ENCODE measurements around the gene CEP85. TPM values are rescaled to one million over a fixed set of nuclear protein-coding genes. Genes with fewer than 3 reads are reported as not detected.
"Not testable (repeated sequence)": the region's sequence is repeated elsewhere in the genome, so short reads cannot be mapped to it uniquely, and the experiment has no call there.

The CEP85 gene
- total RNA-seq, 2 experiments from 2014 or later, result 30.3 to 32.6 TPM

GRCh38 chr1:26291939-26292338 lies 57.9 kb downstream of the CEP85 start:
- Mint-ChIP-seq H3K27me3 (no peaks in the 10 kb centered on the region), H3K4me1 (ENCODE audit: low read depth) (peaks cover 51% of the 10 kb centered on the region), H3K36me3 (peaks cover 2% of the 10 kb centered on the region), H3K9me3 (no peaks in the 10 kb centered on the region), H3K27ac (peak overlapping the region; percentile 54), H3K4me3 (no peak overlapping the region)
- intact Hi-C loops (cut with micrococcal nuclease), result no loop called here
- POLR2A ChIA-PET, result no interaction called here
- DNase-seq, result no peak
- CTCF ChIA-PET, result interaction anchor here (0.7 kb wide), 1 partner anchor 30 kb away, joined by 3 read pairs; no protein-coding TSS in a partner anchor

GRCh38 chr1:26292735-26293134 lies 58.7 kb downstream of the CEP85 start:
- DNase-seq; POLR2A ChIA-PET; H3K9me3 Mint-ChIP-seq; H3K4me3 Mint-ChIP-seq; H3K27me3 Mint-ChIP-seq; intact Hi-C loops (cut with micrococcal nuclease); H3K36me3 Mint-ChIP-seq: not testable (repeated sequence)
- CTCF ChIA-PET, result interaction anchor here (0.7 kb wide), 1 partner anchor 58 kb away, joined by 3 read pairs; no protein-coding TSS in a partner anchor
- Mint-ChIP-seq H3K4me1 (ENCODE audit: low read depth) (peaks cover 44% of the 10 kb centered on the region), H3K27ac (peak overlapping the region; percentile 3)

GRCh38 chr1:26293911-26294463 lies 60.0 kb downstream of the CEP85 start:
- intact Hi-C loops (cut with micrococcal nuclease), result no loop called here
- POLR2A ChIA-PET, result no interaction called here
- Mint-ChIP-seq H3K9me3 (no peaks in the 10 kb centered on the region), H3K4me3 (no peak overlapping the region), H3K4me1 (ENCODE audit: low read depth) (peaks cover 31% of the 10 kb centered on the region), H3K27me3 (no peaks in the 10 kb centered on the region), H3K36me3 (peaks cover 2% of the 10 kb centered on the region), H3K27ac (no peak overlapping the region)
- CTCF ChIA-PET, result interaction anchor here (0.7 kb wide), 1 partner anchor 28 kb away, joined by 3 read pairs; no protein-coding TSS in a partner anchor
- DNase-seq, result no peak

GRCh38 chr1:26295194-26296138 lies 61.5 kb downstream of the CEP85 start:
- Mint-ChIP-seq H3K4me3 (no peak overlapping the region), H3K36me3 (peaks cover 2% of the 10 kb centered on the region), H3K27ac (no peak overlapping the region), H3K4me1 (ENCODE audit: low read depth) (peaks cover 21% of the 10 kb centered on the region), H3K9me3 (no peaks in the 10 kb centered on the region), H3K27me3 (no peaks in the 10 kb centered on the region)
- intact Hi-C loops (cut with micrococcal nuclease), result no loop called here
- ChIA-PET POLR2A (no interaction called here), CTCF (interaction anchor here (1.5 kb wide), 1 partner anchor 68 kb away, joined by 3 read pairs; no protein-coding TSS in a partner anchor)
- no peak for DNase-seq

GRCh38 chr1:26296340-26297056 lies 62.5 kb downstream of the CEP85 start:
- ChIA-PET CTCF (interaction anchor here (0.6 to 1.5 kb wide), 2 partner anchors 21 to 67 kb away, joined by 3 read pairs; no protein-coding TSS in a partner anchor), POLR2A (interaction anchor here (1.1 kb wide), 1 partner anchor 10 kb away, joined by 4 read pairs; the partner anchor contains the start of gene UBXN11)
- Mint-ChIP-seq H3K27me3 (no peaks in the 10 kb centered on the region), H3K27ac (no peak overlapping the region), H3K4me3 (no peak overlapping the region), H3K4me1 (ENCODE audit: low read depth) (peaks cover 13% of the 10 kb centered on the region), H3K9me3 (no peaks in the 10 kb centered on the region), H3K36me3 (peaks cover 2% of the 10 kb centered on the region)
- intact Hi-C loops (cut with micrococcal nuclease), result no loop called here
- DNase-seq, result no peak

GRCh38 chr1:26297057-26297790 lies 63.2 kb downstream of the CEP85 start:
- H3K27me3 Mint-ChIP-seq, result no peaks in the 10 kb centered on the region
- H3K4me3 Mint-ChIP-seq, result no peak overlapping the region
- intact Hi-C loops (cut with micrococcal nuclease), result no loop called here
- no peak for DNase-seq
- H3K36me3 Mint-ChIP-seq, result peaks cover 2% of the 10 kb centered on the region
- H3K27ac Mint-ChIP-seq, result no peak overlapping the region
- no peaks in the 10 kb centered on the region for H3K9me3 Mint-ChIP-seq
- ChIA-PET POLR2A (interaction anchor here (1.1 kb wide), 1 partner anchor 10 kb away, joined by 4 read pairs; the partner anchor contains the start of gene UBXN11), CTCF (interaction anchor here (1.5 kb wide), 1 partner anchor 66 kb away, joined by 3 read pairs; no protein-coding TSS in a partner anchor)
- H3K4me1 Mint-ChIP-seq (ENCODE audit: low read depth), result peaks cover 7% of the 10 kb centered on the region

- H3K36me3 Mint-ChIP-seq, result peaks cover 2% of the 10 kb centered on the region
- ChIA-PET POLR2A (no interaction called here), CTCF (no interaction called here)
- no peak for DNase-seq
- no peak overlapping the region for H3K4me3 Mint-ChIP-seq
- no peak overlapping the region for H3K27ac Mint-ChIP-seq
- peaks cover 7% of the 10 kb centered on the region for H3K4me1 Mint-ChIP-seq (ENCODE audit: low read depth)
- no peaks in the 10 kb centered on the region for H3K27me3 Mint-ChIP-seq
- intact Hi-C loops (cut with micrococcal nuclease), result no loop called here
- no peaks in the 10 kb centered on the region for H3K9me3 Mint-ChIP-seq
These were observed 63.8 kb downstream of the CEP85 start for GRCh38 chr1:26297791-26298124.

GRCh38 chr1:26300578-26301275 lies 66.7 kb downstream of the CEP85 start:
- intact Hi-C loops (cut with micrococcal nuclease), result no loop called here
- ChIA-PET POLR2A (interaction anchor here (1.2 kb wide), 1 partner anchor 21 kb away, joined by 3 read pairs; no protein-coding TSS in a partner anchor), CTCF (interaction anchor here (0.6 to 1.9 kb wide), 3 partner anchors 12 to 298 kb away, joined by 3 to 5 read pairs (median 3); no protein-coding TSS in a partner anchor)
- no peaks in the 10 kb centered on the region for H3K27me3 Mint-ChIP-seq
- H3K4me3 Mint-ChIP-seq, result no peak overlapping the region
- peaks cover 13% of the 10 kb centered on the region for H3K4me1 Mint-ChIP-seq (ENCODE audit: low read depth)
- no peaks in the 10 kb centered on the region for H3K36me3 Mint-ChIP-seq
- H3K27ac Mint-ChIP-seq, result no peak overlapping the region
- no peaks in the 10 kb centered on the region for H3K9me3 Mint-ChIP-seq
- DNase-seq, result no peak

- Mint-ChIP-seq H3K27me3 (no peaks in the 10 kb centered on the region), H3K4me1 (ENCODE audit: low read depth) (peaks cover 28% of the 10 kb centered on the region), H3K27ac (peak overlapping the region; percentile 19), H3K9me3 (no peaks in the 10 kb centered on the region), H3K36me3 (no peaks in the 10 kb centered on the region), H3K4me3 (no peak overlapping the region)
- CTCF ChIA-PET, result interaction anchor here (1.2 to 1.9 kb wide), 2 partner anchors 14 to 18 kb away, joined by 4 to 5 read pairs; no protein-coding TSS in a partner anchor
- POLR2A ChIA-PET, result interaction anchor here (1.4 kb wide), 1 partner anchor 12 kb away, joined by 3 read pairs; no protein-coding TSS in a partner anchor
- intact Hi-C loops (cut with micrococcal nuclease), result no loop called here
- no peak for DNase-seq
These were observed 68.9 kb downstream of the CEP85 start for GRCh38 chr1:26302733-26303405.

- intact Hi-C loops (cut with micrococcal nuclease), result loop anchor here (5.0 kb wide), 1 partner anchor 167 kb away; the partner anchor contains the start of gene HMGN2
- DNase-seq, result no peak
- CTCF ChIA-PET, result interaction anchor here (1.5 to 23.7 kb wide), 3 partner anchors 13 to 111 kb away, joined by 5 to 886 read pairs (median 77); partner anchors contain the start of genes CD52 and SH3BGRL3
- Mint-ChIP-seq H3K9me3 (no peaks in the 10 kb centered on the region), H3K36me3 (no peaks in the 10 kb centered on the region), H3K27ac (peak overlapping the region; percentile 92), H3K4me1 (ENCODE audit: low read depth) (peaks cover 34% of the 10 kb centered on the region), H3K27me3 (no peaks in the 10 kb centered on the region), H3K4me3 (peak overlapping the region; percentile 95)
- POLR2A ChIA-PET, result interaction anchor here (1.8 to 4.7 kb wide), 4 partner anchors 9 to 17 kb away, joined by 4 to 58 read pairs (median 30); partner anchors contain the start of gene CD52
These were observed 71.8 kb downstream of the CEP85 start for GRCh38 chr1:26305667-26306289.

All from activated CD4-positive, alpha-beta memory T cell treated with anti-CD3 and anti-CD28 coated beads for 36 hours (primary cell).